Tongue (tissue), 3 donors: ENCODE data around the gene ECSIT. TPM values are rescaled to one million over a fixed set of nuclear protein-coding genes. Genes with fewer than 3 reads are reported as not detected.
"Not testable (repeated sequence)": the region's sequence is repeated elsewhere in the genome, so short reads cannot be mapped to it uniquely, and the experiment has no call there.

Source experiments
- DNase-seq: peaks from one replicate; pipeline ENCODE4 v3.0.0-alpha.2; 2015
- small RNA-seq: library from RNA; depleted of rRNA; stranded (forward); fragments of <200 nt; gene quantifications from one replicate; pipeline ENCODE3, GENCODE V24; 2014; ENCODE audit warnings: low replicate concordance
- total RNA-seq: library from RNA; depleted of rRNA; stranded (reverse); fragments of >200 nt; gene quantifications from one replicate; pipeline ENCODE4 v1.2.3, GENCODE V29; 2014

Gene ECSIT
- total RNA-seq, 1 donor from 2014 or later = 56.6 TPM

DNA sequence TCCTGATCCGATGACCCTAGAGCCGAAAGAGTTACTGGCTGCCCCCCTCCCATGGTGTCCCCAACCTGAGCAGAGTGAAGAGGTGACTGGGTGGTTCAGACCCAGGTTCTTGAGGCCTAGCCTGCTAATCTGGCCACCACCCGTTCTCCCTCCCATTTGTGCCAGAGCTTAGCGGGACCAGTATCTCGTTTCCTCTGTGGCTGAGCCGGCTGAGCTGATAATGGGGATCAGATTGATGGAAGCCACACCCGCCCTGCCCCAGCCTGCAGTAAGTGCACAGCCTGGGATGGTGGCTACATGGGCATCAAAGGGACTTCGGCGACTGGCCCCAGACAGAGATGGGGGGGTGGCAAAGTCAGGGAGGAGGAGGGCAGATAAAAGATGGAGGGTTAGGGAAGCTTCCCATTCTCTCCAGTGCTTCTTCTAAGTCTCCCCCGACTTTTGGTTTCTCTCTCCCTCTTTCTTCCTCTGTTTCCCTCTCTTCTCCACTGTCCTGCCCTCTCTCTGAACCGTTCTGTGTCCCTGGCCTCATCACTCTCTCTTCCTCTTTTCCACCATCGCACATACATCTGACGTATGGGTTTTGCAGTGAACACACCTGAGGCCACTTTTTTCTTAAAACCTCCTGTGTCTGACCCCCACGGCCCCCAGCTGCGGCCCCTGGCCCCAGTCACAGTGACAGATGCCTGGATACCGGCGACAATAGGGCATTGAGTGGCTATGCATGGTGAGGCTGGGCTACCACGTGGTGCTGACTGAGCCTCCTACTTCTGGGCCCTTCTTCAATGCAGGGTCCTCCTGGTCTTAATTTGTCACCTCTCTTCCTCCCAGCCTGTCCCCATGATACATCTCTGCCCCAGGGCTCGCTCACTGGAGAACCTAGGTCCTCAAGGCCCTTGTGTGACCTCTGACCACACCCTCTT lies 50.5 kb downstream of the ECSIT start:
- no peak for DNase-seq

- DNase-seq = no peak
Measured at GRCh38 chr19:11475861-11476260, 53.1 kb downstream of the ECSIT start.

DNA sequence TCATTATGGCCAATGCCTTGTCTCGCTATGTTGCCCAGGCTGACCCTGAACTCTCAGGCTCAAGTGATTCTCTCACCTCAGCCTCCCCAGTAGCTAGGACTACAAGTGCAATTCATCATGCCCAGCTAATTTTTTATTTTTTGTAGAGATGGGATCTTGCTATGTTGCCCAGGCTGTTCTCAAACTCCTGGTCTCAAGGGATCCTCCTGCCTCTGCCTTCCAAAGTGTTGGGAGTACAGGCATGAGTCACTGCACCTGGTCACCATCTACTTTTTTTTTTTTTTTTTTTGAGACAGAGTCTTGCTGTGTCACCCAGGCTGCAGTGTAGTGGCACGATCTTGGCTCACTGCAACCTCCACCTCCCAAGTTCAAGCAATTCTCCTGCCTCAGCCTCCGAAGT lies 53.6 kb downstream of the ECSIT start:
- DNase-seq = not testable (repeated sequence)

DNA sequence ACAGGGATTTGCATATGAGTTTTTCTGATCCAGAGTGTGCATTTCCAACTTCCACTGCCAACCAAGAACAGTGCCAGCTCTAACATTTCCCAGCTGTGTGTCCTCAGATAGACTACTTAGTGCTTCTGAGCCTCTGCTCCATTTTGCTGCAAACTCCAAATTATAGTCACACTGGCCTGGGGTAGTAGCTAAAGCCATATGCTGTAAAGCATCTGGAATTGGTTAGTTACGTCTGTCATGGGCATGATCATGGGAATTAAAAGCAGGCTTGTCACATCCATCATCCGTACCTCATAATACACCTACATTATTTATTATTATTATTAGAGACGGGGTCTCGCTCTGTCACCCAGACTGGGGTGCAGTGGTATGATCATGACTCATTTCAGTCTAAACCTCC lies 55.2 kb downstream of the ECSIT start:
- no peak for DNase-seq

DNA sequence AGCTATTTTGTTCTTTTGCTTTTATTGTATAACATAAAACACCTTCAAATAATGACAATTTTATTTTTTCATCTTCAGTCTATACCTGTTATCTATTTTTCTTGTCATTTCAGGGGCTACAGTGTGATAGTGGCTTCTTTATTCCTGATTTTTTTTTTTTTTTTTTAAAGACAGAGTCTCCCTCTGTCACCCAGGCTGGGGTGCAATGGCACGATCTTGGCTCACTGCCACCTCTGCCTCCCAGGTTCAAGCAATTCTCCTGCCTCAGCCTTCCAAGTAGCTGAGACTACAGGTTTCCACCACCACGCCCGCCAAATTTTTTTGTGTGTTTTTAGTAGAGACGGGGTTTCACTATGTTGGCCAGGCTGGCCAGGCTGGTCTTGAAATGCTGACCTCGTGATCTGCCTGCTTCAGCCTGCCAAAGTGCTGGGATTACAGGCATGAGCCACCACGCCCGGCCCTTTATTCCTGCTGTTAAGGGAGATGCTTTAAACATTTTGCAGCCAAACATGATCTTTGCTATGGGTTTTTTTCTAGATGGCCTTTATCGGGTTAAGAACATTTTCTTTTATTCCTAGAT lies 60.6 kb downstream of the ECSIT start:
- DNase-seq = not testable (repeated sequence)

- DNase-seq = no peak
Measured at GRCh38 chr19:11465600-11465999, 63.3 kb downstream of the ECSIT start.

DNA sequence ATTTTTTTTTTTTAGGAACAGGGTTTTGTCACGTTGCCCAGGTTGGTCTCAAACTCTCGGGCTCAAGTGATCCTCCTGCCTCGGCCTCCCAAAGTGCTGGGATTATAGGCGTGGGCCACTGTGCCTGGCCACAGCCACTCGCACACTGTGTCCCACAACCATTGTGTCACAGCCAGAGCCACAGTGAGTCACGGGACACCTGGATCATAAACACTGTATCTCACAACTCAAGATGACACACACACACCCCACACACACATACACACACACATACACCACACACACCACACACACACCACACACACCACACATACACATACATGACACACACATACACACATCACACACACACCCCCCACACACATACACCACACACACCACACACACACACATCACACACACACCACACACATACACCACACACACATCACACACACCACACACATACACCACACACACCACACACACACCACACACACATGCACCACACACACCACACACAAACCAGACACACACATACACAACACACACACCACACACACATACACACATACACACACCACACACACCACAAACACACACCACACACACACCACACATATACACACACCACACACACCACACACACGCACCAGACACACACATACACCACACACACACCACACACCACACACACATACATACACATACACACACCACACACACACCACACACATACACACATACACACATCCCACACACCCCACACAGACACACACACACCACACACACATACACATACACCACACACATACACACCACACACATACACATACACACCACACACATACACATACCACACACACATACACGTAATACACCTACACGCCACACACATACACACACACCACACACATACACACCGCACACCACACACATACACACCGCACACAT lies 64.3 kb downstream of the ECSIT start:
- DNase-seq = no peak

GRCh38 chr19:11463391-11463790 lies 65.5 kb downstream of the ECSIT start:
- DNase-seq = no peak

DNA sequence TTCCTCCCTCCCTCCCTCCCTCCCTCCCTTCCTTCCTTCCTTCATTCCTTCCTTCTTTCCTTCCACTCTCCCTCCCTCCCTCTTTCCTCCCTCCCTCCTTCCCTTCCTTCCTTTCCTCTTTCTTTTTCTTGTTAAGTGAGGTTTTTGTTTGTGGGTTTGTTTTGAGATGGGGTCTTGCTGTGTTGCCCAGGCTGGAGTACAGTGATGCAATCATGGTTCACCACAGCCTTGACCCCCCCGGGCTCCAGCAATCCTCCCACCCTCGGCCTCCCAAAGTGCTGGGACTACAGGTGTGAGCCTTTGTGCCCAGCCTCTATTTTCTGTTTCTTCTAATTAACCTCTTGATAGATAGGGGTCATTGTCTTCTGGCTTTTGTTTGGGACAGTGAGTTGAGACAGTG lies 67.5 kb downstream of the ECSIT start:
- no peak for DNase-seq

DNA sequence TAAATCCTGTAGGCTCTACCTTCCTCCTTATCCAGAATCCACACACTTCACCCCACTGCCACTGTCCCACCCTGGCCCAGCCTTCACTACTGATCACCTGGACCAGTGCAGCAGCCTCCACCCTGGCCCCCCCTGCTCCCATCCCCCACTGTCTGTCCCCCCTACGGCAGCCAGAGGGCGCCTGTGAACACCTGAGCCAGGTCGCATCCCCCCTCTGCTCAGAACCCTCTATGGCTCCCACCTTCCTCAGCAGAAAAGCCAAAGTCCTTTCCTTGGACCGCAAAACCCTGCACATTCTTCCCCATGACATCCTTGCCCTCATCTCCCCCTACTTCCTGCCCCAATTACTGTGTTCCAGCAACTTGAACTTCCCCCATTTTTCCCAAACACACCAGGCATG lies 68.7 kb downstream of the ECSIT start:
- DNase-seq = no peak

- DNase-seq = not testable (repeated sequence)
Measured at GRCh38 chr19:11458912-11459311, 70.0 kb downstream of the ECSIT start.

DNA sequence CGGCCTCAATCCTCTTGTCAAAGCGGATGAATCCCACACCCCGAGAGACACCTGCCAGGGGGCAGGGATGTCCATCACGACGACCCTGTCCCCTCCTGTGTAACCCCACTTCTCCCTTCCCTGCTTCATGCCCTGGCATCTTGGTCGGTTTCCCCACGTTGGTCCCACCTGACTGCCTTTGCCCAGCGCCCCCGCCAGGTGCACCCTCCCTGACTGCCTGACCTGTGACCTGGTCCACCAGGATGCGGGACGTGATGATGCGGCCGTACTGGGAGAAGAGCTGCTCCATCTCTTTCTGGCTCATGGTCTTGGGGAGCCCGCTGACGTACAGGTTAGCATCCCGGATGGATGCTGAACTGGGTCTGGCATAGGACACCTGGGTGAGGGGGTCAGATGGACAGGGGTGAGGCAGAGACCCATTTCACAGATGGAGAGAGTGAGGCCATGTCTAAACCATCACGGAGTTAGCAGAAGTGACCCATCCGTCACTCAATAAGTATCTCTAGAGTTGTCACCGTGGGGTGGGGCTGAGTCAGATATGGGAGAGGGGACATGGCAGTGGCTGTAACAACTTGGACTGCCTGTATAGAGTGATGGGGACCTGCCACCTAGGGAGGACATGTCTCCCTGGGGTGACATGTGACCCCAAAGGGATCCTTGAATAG lies 70.6 kb downstream of the ECSIT start:
- no peak for DNase-seq

DNA sequence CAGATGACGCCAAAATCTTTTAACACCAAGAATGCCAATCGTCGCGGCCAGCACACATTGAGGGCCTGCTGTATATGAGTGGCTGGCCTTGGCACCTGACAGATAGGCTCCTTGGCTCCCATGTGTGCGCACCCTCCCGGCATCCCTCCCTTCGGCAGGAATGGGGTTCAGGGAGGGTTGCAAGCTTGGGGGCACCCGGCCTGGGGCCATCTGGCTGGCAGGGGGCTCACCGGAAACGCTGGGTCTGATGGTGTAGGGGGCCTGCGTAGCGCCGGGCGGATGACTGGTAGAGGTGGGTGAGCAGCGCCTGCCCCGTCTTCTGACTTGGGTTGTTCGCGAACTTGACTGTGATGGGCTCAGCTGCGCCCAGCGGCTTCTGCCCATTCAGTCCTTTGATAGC lies 71.1 kb downstream of the ECSIT start:
- no peak for DNase-seq

- DNase-seq = no peak
Measured at GRCh38 chr19:11457115-11457514, 71.8 kb downstream of the ECSIT start.

- no peak for DNase-seq
Measured at GRCh38 chr19:11456659-11457058, 72.3 kb downstream of the ECSIT start.

Small RNA genes within 50 kb of the gene (small RNA-seq; reads per million reads assigned to genes)
- 0.35 reads per million, percentile 60 among the genes with 10 or more reads in this experiment for gene MIR7974
- gene RN7SL833P = 0.06 reads per million

Other genes with a start within 250 kb of the ECSIT start
- not detected for gene TSPAN16, start 233.0 kb downstream of the ECSIT start, total RNA-seq
- 19.2 TPM for gene RAB3D, start 189.5 kb downstream of the ECSIT start, total RNA-seq
- gene TMEM205, start 182.9 kb downstream of the ECSIT start, total RNA-seq = 98.4 TPM
- gene CCDC159, start 182.6 kb downstream of the ECSIT start, total RNA-seq = 7.4 TPM
- gene PLPPR2, start 173.7 kb downstream of the ECSIT start, total RNA-seq = 20.3 TPM
- gene SWSAP1, start 154.5 kb downstream of the ECSIT start, total RNA-seq = 0.82 TPM
- gene EPOR, start 144.8 kb downstream of the ECSIT start, total RNA-seq = 3.0 TPM
- 0.10 TPM for gene RGL3, start 109.8 kb downstream of the ECSIT start, total RNA-seq
- not detected for gene ODAD3, start 94.0 kb downstream of the ECSIT start, total RNA-seq
- gene PRKCSH, start 93.5 kb downstream of the ECSIT start, total RNA-seq = 86.7 TPM
- gene ELAVL3, start 48.1 kb downstream of the ECSIT start, total RNA-seq = 0.31 TPM
- gene ZNF653, start 23.3 kb downstream of the ECSIT start, total RNA-seq = 4.2 TPM
- 53.1 TPM for gene CNN1, start 9.7 kb upstream of the ECSIT start, total RNA-seq
- 9.4 TPM for gene ELOF1, start 30.1 kb upstream of the ECSIT start, total RNA-seq
- gene ACP5, start 48.5 kb upstream of the ECSIT start, total RNA-seq = 2.5 TPM
- 21.1 TPM for gene ZNF627, start 68.3 kb upstream of the ECSIT start, total RNA-seq
- gene ZNF823, start 209.8 kb upstream of the ECSIT start, total RNA-seq = 8.5 TPM
- 16.2 TPM for gene ZNF441, start 237.9 kb upstream of the ECSIT start, total RNA-seq